Measurements from ENCODE around the gene TBC1D25. TPM values are rescaled to one million over a fixed set of nuclear protein-coding genes. Genes with fewer than 3 reads are reported as not detected.
A peak's percentile ranks its signal among the peaks of the same experiment; 100 is the strongest.

Gene TBC1D25
- total RNA-seq, 1 donor: 19.7 TPM

DNA sequence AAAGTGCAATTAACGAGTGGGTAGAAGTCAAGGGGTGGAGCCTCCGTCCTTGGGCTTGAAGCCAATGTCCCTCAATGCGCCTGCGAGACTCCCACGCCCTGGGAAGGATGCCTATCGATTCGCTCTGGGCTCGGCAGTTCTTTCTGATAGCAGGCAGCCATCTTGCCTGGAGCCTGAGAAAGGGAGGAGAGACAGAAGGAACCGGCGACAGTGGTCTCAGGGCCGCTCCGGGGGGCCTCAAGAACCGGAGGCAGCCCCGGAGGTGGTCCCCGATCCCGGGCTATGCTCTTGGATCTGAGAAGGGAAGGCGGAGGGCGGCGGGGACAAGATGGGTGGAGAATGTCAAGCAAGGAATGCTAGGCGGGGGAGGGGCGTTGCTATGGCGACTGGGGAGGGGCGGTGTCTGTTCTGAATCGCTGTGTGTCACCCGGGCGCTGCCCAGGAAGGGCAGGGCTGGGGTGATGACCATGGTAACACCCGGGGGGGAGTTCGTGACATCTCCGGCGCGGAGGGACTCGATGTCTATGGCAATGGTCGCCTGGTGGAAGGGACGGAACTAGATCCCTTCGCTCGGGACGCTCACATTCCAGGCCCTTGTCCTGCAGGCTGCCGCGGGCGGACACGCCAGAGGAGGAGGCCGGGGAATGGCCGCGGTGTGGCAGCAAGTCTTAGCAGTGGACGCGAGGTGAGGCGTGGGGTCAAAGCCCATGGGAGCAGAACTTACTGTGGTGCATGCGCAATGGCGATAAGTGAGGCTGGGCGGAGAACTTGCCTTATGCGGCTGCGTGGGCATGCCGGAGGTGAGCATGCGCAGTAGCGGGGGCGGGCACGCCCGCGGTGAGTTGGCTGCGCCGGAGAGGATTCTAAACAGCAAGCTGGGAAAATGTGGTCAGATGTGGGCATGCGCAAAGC, 58.1 kb downstream of the TBC1D25 start, which contains the start of gene WDR13:
Gene WDR13 (plus strand): TSS at position 140 of the 912 bp plus-strand sequence. CDS start 505 bp downstream, at position 645.
- DNase-seq (ENCODE audit: low read depth in 2 of 3, low spot score in 2 of 3): peak; percentile 69 to 92 (median 86)

DNA sequence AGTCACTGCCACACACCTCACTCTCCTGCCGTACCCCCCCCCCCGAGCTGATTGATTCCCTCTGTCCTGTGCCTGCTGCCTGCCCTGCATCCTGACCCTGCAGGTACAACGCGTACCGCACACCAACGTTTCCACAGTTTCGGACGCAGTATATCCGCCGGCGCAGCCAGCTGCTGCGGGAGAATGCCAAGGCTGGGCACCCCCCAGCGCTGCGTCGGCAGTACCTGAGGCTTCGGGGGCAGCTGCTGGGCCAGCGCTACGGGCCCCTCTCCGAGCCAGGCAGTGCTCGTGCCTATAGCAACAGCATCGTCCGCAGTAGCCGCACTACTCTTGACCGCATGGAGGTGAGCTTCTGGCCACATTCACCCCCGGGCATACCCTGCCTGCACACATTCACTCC, 59.1 kb downstream of the TBC1D25 start:
- no peak for DNase-seq (ENCODE audit: low read depth in 2 of 3, low spot score in 2 of 3)

DNA sequence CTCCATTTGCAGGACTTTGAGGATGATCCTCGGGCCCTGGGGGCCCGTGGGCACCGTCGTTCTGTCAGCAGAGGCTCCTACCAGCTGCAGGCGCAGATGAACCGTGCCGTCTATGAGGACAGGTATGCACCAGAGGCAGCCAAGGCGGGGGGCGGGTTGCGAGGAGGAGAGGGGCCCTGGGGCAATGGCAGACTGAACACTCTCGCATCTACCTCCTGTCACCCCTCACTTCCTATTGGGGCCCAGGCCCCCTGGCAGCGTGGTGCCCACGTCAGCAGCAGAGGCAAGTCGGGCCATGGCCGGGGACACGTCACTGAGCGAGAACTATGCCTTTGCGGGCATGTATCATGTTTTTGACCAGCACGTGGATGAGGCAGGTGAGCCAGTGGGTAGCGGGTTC, 59.8 kb downstream of the TBC1D25 start:
- DNase-seq (ENCODE audit: low read depth in 2 of 3, low spot score in 2 of 3): no peak

DNA sequence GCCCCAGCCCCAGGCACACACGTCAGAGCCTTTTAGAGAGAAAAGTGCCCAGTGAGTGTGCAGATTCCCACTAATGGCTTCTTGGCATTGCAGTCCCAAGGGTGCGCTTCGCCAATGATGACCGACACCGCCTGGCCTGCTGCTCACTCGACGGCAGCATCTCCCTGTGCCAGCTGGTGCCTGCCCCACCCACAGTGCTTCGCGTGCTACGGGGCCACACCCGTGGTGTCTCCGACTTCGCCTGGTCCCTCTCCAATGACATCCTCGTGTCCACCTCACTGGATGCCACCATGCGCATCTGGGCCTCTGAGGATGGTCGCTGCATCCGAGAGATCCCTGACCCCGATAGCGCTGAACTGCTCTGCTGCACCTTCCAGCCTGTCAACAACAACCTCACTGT, 60.7 kb downstream of the TBC1D25 start:
- no peak for DNase-seq (ENCODE audit: low read depth in 2 of 3, low spot score in 2 of 3)

DNA sequence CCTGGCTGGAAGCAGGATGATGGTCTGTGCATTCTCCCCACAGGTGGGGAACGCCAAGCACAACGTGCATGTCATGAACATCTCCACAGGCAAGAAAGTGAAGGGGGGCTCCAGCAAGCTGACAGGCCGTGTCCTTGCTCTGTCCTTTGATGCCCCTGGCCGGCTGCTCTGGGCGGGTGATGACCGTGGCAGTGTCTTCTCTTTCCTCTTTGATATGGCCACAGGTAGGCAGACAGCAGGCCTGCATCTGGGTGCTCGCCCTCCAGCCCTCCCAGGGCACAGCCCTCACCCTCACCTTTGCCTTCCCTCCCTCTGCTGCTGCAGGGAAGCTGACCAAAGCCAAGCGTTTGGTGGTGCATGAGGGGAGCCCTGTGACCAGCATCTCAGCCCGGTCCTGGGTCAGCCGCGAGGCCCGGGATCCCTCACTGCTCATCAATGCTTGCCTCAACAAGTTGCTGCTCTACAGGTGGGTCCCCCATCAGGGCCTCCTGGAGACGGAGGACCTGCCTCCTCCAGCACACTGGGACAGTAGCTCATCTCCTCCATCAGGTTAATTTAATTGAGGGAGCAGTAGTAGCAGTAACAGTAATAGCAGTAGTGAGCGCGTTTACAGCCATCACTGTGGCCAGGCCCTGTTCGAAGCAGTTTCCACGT, 62.4 kb downstream of the TBC1D25 start:
- DNase-seq (ENCODE audit: low read depth in 2 of 3, low spot score in 2 of 3): no peak

DNA sequence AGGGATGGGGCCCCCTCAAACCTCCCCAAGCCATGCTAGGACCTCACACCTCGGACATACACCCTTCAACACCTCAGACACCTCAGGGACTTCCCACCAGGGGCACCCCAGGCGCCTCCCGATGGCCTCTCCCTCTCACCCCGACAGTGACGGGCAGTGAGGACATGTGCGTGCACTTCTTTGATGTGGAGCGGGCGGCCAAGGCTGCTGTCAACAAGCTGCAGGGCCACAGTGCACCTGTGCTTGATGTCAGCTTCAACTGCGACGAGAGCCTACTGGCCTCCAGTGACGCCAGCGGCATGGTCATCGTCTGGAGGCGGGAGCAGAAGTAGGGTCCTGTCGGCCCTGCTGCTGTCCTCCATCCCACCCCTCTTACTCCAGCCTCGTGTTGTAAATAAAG, 65.2 kb downstream of the TBC1D25 start:
- DNase-seq (ENCODE audit: low read depth in 2 of 3, low spot score in 2 of 3): no peak

DNA sequence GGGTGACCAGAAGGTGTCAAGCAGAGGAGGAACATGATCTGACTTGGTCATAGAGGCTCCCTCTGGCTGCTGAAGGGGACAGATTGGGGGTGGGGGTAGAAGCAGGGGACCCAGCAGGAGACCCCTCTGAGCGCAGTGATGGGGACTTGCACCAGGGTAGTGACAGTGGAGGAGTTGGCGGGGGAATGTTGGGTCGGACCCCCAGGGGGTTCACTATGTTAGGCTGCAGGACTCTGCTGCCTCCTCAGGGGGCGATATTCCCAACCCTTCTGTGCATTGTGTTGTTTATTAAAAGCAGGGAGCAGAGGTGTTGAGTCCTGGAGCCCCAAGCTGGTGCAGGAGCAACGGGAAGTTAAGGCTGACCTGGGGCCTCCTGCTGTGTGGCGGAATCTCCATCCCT, 66.6 kb downstream of the TBC1D25 start:
- no peak for DNase-seq (ENCODE audit: low read depth in 2 of 3, low spot score in 2 of 3)

DNA sequence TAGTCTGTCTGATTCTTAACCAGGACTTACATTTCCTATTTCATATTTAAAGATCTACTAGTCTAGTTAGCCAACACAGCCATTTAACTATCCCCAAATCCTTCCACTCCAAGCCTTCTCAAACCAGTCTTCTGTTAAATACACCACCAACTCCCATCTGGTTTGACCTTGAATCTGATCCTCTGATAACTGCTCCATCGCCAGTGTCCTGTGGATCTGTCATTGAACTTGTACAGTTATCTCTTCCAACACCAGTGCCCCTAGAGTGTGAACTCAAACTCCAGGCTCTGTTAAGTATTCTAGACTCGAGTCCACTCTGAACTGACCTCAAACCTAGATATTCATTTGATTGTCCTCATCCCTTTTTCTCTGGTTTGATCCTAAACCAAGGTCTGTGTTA, 72.2 kb downstream of the TBC1D25 start:
- DNase-seq (ENCODE audit: low read depth in 2 of 3, low spot score in 2 of 3): no peak

Small RNA genes within 50 kb of the gene (small RNA-seq; reads per million reads assigned to genes)
- gene MRPL32P1: not detected

Other genes starting within 250 kb of the TBC1D25 start
- not detected for gene SSX3, start 183.0 kb upstream of the TBC1D25 start, total RNA-seq
- not detected for gene SSX4, start 156.2 kb upstream of the TBC1D25 start, total RNA-seq
- not detected for gene SSX4B, start 127.8 kb upstream of the TBC1D25 start, total RNA-seq
- 76.7 TPM for gene SLC38A5, start 69.5 kb upstream of the TBC1D25 start, total RNA-seq
- gene FTSJ1, start 63.5 kb upstream of the TBC1D25 start, total RNA-seq: 69.2 TPM
- 21.0 TPM for gene PORCN, start 30.7 kb upstream of the TBC1D25 start, total RNA-seq
- gene EBP, start 17.9 kb upstream of the TBC1D25 start, total RNA-seq: 171 TPM
- gene RBM3, start 34.8 kb downstream of the TBC1D25 start, total RNA-seq: 238 TPM
- gene WDR13, start 57.8 kb downstream of the TBC1D25 start, total RNA-seq: 235 TPM
- 52.0 TPM for gene WAS, start 144.1 kb downstream of the TBC1D25 start, total RNA-seq
- 17.0 TPM for gene SUV39H1, start 157.0 kb downstream of the TBC1D25 start, total RNA-seq
- gene GLOD5, start 222.0 kb downstream of the TBC1D25 start, total RNA-seq: 0.27 TPM
- gene GATA1, start 246.9 kb downstream of the TBC1D25 start, total RNA-seq: 32.6 TPM

Measured in hematopoietic multipotent progenitor cell (in vitro differentiated cells).